Left kidney (tissue), 2 donors: ENCODE results near the gene SPOCK3. TPM values are rescaled to one million over a fixed set of nuclear protein-coding genes. Genes with fewer than 3 reads are reported as not detected.
"Not testable (repeated sequence)": the region's sequence is repeated elsewhere in the genome, so short reads cannot be mapped to it uniquely, and the experiment has no call there.

Experiments used
- DNase-seq: peaks from one replicate; pipeline ENCODE4 v3.0.0-alpha.2; 2013
- polyA plus RNA-seq: library from polyadenylated mRNA; unstranded; fragments of 120-200 nt; gene quantifications from one replicate; pipeline ENCODE4 v1.2.1, GENCODE V29; 2013; ENCODE audit not compliant: insufficient read length

Gene SPOCK3
- polyA plus RNA-seq, 1 donor: 12.3 TPM

DNA sequence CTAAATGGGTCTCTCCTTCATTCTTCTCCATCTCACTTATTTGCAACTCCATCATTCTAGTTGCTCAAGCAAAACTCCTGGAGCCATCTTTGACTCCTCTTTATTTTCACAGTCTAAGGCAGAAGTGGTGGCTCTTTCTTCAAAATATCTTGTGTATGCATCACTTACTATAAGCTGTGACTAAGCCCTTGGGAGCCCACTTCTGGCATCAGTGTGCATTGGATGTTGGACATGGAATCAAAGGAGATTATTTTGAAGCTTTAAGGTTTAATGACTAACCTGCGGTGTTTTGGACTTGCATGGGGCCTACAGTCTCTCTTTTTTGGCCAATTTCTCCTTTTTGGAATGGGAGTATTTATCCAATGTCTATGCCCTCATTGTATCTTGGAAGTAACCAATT is 276.8 kb downstream of the SPOCK3 start:
- no peak for DNase-seq

- no peak for DNase-seq
Measured at GRCh38 chr4:166956484-166956883, 277.8 kb downstream of the SPOCK3 start.

- no peak for DNase-seq
Measured at GRCh38 chr4:166941629-166942028, 292.7 kb downstream of the SPOCK3 start.

- no peak for DNase-seq
Measured at GRCh38 chr4:166930464-166930863, 303.8 kb downstream of the SPOCK3 start.

DNA sequence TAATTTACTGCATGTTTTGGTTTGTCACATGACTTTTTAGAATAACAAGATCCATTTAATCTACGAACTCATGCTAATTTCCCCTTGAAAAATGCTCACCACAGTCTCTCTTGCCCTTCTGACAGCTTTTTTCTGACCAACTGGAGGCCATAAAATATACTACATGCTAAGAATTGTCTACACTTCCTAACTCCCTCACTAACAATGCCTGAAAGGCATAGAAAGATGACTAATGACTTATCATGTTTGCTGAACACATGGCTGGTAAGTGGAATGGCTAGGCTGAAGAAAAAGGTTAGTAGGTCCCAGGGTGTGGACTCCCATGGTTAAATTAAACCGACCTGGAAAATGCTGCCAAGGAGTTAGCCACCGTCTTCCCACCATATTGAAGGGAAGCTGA is 309.9 kb downstream of the SPOCK3 start:
- no peak for DNase-seq

GRCh38 chr4:166913926-166914325 is 320.4 kb downstream of the SPOCK3 start:
- no peak for DNase-seq

DNA sequence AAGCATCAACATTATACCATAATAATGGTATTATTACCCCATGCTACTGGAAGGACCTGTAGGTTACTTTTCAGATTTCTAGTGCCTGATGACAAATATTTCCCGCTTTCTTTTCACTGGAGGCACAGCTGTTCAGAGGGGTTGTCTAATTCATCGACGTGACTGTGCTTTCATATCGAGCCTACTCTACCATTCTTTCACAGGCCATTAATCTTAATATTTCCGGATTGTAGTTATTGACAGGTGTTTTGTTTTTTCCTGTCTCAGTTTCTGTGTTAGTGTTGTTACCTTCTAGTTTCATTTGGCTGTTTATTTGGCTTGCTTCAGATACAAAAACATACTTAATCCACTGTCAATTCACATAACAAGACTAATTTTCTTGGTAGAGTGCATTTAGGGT is 330.9 kb downstream of the SPOCK3 start:
- no peak for DNase-seq

DNA sequence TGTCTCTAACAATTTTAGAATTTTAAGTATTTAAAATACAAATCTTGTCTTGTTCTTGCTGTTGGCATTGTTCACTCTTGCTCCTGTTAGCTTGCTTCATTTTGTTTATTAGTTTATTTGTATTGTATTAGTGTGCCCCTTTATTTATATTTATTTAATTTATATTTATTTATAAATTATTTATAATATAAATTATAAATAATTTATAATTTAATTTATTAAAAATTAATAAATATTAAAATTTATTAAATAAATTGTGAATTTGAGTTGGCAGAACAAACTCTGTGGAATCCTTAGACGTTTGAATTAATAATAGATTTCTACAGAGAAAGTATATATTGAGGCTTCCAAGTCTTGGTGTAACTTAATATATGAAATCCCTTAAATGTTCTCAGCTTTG is 331.4 kb downstream of the SPOCK3 start:
- no peak for DNase-seq

DNA sequence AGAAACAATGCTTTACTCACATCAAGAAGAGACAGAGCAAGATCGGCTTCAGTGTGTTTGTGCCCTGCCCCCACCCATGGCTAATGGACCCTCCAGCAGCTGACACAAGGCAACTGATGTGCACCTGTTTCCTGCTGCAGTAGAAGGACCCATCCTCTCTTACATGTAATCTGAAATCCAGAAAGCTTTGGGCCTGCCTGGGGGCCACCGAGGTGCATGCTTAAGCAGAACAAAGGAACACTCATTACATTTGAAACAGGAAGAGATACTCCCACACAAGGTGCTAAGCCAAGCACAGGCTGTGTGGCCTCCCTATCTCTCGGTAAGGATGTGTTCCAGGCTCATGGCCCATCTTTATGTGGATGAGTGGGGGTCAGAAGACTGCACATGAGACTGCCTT is 338.0 kb downstream of the SPOCK3 start:
- DNase-seq: no peak

DNA sequence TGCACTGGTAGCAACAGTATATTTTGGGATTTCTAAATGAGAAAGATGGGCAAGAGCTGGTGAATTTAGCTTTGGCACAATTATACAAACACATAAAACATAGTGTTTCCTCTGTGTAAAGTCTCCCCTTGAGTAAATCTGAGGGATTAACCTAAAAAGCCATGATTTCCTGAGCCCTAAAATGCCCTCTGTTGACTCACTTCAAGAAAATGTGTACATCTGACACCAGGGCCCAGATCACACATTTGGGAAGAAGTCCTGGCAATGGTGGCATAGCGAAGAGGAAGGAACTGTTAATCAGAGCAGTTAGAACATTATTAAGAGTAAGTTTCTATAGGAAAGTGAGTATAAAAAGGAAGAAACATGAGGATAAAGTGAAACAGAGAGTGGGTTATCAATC is 338.5 kb downstream of the SPOCK3 start:
- DNase-seq: no peak

DNA sequence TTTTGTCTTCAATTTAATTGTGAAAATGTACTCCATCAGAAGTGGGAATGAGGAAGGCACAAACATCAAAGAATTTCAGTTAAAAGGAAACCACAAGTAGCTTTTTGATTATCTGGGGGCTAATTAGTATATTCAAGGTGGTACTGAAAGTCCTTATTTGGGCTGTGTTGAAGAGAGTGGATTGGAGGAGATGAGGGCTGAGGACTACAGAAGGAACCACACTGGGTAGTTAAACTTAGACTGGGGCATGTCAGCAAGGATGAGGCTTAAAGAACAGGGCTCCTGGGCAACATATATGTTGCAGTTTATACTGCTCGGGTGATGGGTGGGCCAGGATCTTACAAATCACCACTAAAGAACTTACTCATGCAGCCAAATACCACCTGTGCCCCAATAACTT is 346.8 kb downstream of the SPOCK3 start:
- DNase-seq: no peak

- DNase-seq: no peak
Measured at GRCh38 chr4:166886718-166887117, 347.6 kb downstream of the SPOCK3 start.

GRCh38 chr4:166882221-166882620 is 352.1 kb downstream of the SPOCK3 start:
- DNase-seq: no peak

- DNase-seq: no peak
Measured at GRCh38 chr4:166875821-166876220, 358.5 kb downstream of the SPOCK3 start.

GRCh38 chr4:166862032-166862431 is 372.3 kb downstream of the SPOCK3 start:
- DNase-seq: no peak

GRCh38 chr4:166850398-166850797 is 383.9 kb downstream of the SPOCK3 start:
- not testable (repeated sequence) for DNase-seq

- no peak for DNase-seq
Measured at GRCh38 chr4:166846939-166847338, 387.4 kb downstream of the SPOCK3 start.

GRCh38 chr4:166842795-166843261 is 391.5 kb downstream of the SPOCK3 start:
- DNase-seq: no peak

GRCh38 chr4:166839615-166840251 is 394.6 kb downstream of the SPOCK3 start:
- DNase-seq: no peak

- DNase-seq: no peak
Measured at GRCh38 chr4:166838975-166839614, 395.2 kb downstream of the SPOCK3 start.

DNA sequence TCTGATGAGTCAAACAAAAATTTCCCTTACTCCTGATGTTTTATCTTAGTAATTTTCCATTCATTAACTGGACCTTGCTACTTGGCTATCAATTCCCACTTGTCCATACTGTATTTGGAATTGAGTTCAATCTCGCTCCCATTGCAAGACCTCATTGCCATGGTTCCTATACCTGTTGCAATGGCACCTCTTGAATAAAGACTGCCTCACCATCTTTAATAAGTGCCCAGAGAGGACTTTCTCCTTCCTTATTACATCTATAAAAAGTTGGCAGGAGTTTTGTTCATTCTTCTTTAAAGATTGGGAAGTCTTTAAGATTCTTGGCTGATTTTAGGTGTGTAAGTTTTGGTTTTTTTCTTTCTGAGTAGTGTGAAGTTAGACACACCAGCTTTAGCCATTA is 397.4 kb downstream of the SPOCK3 start:
- DNase-seq: no peak

DNA sequence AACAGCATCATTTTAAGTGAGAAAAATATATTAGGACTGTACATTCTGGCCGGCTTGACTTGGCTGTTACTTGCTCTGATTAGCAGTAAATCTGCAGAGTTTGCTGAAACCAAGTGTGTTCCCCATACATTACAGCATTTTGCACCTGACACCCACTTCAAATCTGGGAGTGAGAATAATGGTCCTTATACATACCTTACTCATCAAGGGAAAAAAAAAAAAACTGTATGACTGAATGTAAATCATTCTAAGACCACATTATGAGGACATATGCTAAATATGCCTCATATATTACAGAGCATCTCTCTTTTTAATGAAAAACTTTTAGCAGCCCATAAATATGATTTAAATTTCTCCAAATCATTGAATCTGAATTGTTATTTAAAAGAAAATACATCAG is 406.7 kb downstream of the SPOCK3 start:
- DNase-seq: no peak

GRCh38 chr4:166827167-166827566 is 407.1 kb downstream of the SPOCK3 start:
- DNase-seq: no peak

DNA sequence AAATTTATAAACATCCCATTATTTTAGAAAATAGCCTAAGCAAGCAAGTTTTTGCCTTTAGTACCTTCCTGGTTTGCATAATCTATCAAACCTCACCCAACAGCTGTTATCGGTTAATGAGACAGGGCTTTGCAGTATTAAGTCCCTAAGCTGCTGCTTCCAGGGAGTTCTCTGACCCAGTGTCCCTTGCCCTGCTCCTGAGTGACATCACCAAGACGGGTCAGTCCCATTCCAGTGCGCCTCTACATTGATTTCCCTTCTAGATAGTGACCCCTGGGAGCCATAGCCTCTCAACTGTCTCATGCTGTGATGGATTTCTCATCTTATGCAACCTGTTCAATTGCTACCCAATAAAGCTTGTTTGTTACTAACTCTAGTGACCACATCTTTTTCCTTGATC is 410.4 kb downstream of the SPOCK3 start:
- no peak for DNase-seq
